ENCODE measurements around the gene OGA. TPM values are rescaled to one million over a fixed set of nuclear protein-coding genes. Genes with fewer than 3 reads are reported as not detected.
A peak's percentile ranks its signal among the peaks of the same experiment; 100 is the strongest.

Gene OGA
- total and polyA plus RNA-seq, 2 of the 8 experiments (the other 6 are each of a cell fraction or from before 2014, with no cell fraction given), result 31.2 to 107 TPM

DNA sequence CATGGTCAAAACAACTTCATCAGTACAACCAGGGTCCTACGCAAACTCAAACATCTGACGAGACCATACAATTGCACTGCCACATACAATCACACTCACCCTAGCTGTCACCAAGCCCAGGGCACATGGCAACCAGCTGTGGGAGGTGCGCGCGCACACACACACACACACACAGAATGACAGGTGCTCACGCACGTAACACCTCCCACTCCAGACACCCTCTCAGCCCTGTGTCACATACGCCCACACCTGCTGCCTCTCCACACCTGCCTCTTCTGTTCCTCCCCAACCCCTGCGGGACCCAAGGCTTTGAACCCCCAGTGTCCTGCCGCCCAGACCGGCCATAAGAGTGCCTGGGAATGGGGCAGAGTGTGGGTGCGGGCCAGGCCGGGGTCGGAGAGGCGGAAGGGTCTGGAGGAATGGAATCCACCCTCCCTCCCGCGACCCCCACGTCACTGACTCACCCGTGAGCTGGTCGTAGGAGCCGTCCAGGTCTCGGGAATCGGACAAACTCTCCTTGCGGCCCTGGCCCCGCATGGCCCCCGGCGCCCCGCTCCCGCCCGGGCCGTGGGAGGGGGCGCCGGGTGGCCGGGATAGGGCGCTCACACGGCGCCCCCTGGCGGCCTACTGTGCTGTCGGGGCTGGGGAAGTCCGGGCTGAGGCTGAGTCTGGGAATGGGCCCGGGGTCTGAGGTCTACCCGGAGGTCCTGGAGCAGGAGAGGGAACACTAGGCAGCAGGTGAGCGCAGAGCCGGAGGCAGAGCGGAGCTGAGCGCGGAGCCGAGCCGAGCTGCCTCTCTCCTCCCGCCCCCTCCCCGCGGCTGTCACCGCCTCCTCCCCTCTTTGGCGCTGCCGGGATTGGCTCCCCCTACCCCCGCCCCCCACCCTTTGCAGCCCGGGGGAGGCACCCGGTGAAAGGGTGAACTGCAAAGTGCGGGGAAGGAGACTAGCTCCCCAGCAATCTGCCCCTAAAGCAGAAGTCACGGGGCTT is 25.1 kb upstream of the OGA start, which contains the start of gene KCNIP2 (continued):
- TF ChIP-seq HDAC6 (IDR thresholded peaks at IDR 0.05; ENCODE audit: low read depth, low read length) (no peak), EP300 (IDR thresholded peaks at IDR 0.05; ENCODE audit: borderline replicate concordance in 1 of 2, low read depth in 2 of 2, low read length in 2 of 2) (no peak), MAX (IDR thresholded peaks at IDR 0.05) (peak; percentile 54; the same call in 1 of the 2 replicates), POU5F1 (IDR thresholded peaks at IDR 0.05; ENCODE audit: low read depth, low read length) (no peak), BRCA1 (IDR thresholded peaks at IDR 0.05; ENCODE audit: low read depth, low read length) (no peak), ATF2 (IDR thresholded peaks at IDR 0.05; ENCODE audit: low read length) (no peak), RAD21 (IDR thresholded peaks at IDR 0.05 in 1 of 2, conservative IDR thresholded peaks at IDR 0.05 in 1 of 2; ENCODE audit: low read depth in 2 of 2, low read length in 2 of 2) (peak; percentile 37 to 69), ASH2L (IDR thresholded peaks at IDR 0.05; ENCODE audit: low read length) (peak; percentile 59), SIN3A (conservative IDR thresholded peaks at IDR 0.05 in 1 of 2, IDR thresholded peaks at IDR 0.05 in 1 of 2; ENCODE audit: low read depth in 1 of 2, low read length in 2 of 2) (peak; percentile 32 to 86; a peak in 1 of 4 replicates), SP2 (IDR thresholded peaks at IDR 0.05; ENCODE audit: low read length) (no peak)

Measured in H1 (cell line).